NCI-H2196 (cell line): ENCODE results near the gene RFC2.
"Not testable (repeated sequence)": the region's sequence is repeated elsewhere in the genome, so short reads cannot be mapped to it uniquely, and the experiment has no call there.

Experiments
- DNase-seq: peaks from one replicate; lab custom pipeline; 2025; ENCODE audit not compliant: unreplicated experiment; lab: John Stamatoyannopoulos, UW

RFC2 gene

GRCh38 chr7:74283858-74284447 is 29.8 kb upstream of the RFC2 start:
- DNase-seq, result no peak

GRCh38 chr7:74282748-74283459 is 28.7 kb upstream of the RFC2 start:
- no peak for DNase-seq

DNA sequence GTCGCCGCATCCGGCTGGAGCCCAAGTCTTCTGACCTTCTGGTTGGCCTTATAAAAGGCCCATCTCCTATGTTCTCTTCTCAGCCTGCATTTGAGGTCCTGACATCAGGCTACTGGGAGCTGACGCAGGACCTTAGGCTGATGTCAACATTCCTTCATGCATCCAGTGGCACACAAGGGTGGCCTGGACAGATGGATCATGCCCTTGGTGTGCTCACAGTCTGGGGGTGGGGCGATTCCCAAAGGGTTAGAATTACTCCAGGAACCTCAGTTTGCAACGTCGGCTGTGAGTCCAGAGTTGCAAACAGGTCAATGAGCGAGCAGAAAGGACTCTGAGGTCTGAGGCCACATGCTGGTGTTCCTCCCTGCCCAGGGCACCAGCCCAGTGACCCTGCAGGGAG is 26.8 kb upstream of the RFC2 start:
- DNase-seq, result no peak

- no peak for DNase-seq
Measured at GRCh38 chr7:74277636-74278035, 23.4 kb upstream of the RFC2 start.

DNA sequence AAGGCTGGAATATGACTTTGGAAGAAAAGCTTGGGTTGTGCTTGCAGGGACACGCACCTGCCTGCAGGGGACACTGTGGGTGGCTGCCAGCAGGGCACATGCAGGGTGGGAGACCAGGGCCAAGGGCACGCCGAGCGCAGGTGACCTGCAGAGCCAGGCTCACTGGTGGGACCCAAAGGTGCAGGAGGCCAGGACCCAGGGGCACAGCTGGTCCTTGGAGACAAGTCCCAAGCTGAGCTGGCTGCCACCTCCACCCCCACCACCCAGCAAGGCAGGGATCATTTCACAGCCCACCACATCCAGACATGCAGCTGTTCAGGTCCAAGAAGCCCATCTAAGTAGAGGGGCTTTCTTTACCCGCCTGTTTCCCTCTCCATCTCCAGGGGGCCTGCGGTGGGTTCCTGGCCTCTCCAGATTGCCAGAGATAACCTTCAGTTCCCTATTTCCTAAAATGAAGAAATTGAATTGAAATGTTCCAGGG is 21.2 kb upstream of the RFC2 start:
- no peak for DNase-seq

GRCh38 chr7:74272305-74273038 is 18.3 kb upstream of the RFC2 start:
- DNase-seq, result no peak

DNA sequence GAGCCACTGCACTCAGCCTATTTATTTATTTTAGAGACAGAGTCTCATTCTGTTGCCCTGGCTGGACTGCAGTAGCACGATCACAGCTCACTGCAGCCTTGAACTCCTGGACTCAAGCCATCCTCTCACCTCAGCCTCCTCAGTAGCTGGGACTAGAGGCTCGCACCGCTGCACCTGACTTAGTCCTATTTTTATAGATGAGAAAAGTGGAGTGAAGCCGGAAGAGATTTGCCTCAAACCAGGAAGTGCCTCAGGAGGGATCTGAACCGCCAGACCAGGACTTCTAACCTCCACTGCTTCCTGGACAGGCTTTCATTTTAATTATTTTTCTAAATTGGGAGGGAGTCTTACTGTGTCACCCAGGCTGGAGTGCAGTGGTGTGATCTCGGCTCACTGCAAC is 17.5 kb upstream of the RFC2 start:
- DNase-seq, result no peak

GRCh38 chr7:74269757-74270277 is 15.6 kb upstream of the RFC2 start:
- DNase-seq, result peak; percentile 78

GRCh38 chr7:74267756-74268565 is 13.8 kb upstream of the RFC2 start:
- DNase-seq, result no peak

GRCh38 chr7:74266191-74266963 is 12.2 kb upstream of the RFC2 start:
- DNase-seq, result no peak

GRCh38 chr7:74263399-74264120 is 9.4 kb upstream of the RFC2 start:
- DNase-seq, result no peak

GRCh38 chr7:74262639-74263398 is 8.6 kb upstream of the RFC2 start:
- no peak for DNase-seq

GRCh38 chr7:74258639-74259038 is 4.4 kb upstream of the RFC2 start:
- no peak for DNase-seq

DNA sequence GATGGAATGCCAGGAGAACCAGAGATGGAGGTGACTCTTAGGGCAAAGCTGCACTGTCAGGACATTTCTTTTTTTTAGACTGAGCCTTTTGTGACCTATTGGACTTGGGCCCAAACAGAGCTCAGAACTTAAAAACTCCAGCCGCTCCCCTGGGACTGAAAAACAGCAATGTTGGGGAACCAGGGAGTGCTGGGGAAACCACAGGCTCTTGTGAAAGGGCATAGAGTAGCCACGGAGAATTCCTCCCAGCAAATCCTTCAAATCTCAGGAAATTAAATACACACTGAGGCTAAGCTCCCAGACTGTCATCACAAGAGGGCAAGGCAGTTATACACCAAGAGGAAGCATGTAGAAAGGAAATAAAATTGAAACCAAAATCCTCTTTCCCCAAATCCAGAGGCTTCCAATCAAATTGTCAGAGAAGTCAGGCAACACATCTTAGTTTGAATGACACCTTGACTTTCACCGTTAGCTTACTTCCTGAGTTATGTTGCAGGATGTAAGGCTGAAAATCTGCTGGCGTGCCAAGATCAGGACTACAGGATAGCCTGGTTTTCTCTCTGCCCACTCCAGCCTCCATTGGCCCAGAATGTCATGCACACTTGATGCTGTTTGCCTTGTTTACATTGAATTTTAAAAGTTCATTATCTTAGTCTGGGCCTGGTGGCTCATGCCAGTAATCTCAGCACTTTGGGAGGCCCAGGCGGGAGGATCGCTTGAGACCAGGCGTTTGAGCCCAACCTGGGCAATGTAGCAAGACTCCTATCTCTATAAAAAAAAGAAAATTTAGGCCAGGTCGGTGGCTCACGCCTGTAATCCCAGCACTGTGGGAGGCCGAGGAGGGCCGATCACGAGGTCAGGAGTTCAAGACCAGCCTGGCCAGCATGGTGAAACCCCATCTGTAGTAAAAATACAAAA is 2.6 kb upstream of the RFC2 start:
- DNase-seq, result no peak

DNA sequence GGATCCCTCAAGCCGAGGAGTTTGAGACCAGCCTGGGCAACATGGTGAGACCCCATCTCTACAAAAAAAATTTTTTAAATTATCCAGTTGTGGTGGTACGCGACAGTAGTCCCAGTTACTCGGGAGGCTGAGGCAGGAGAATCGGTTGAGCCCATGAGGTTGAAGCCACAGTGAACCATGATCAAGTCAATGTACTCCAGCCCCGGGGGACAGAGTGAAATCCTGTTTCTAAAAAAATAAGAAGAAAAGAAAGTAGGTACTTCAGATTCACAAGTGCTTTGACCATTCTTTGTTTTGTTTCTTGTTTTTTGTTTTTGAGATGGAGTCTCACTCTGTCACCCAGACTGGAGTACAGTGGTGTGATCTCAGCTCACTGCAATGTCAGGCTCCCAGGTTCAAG is 1.3 kb upstream of the RFC2 start:
- DNase-seq, result not testable (repeated sequence)

DNA sequence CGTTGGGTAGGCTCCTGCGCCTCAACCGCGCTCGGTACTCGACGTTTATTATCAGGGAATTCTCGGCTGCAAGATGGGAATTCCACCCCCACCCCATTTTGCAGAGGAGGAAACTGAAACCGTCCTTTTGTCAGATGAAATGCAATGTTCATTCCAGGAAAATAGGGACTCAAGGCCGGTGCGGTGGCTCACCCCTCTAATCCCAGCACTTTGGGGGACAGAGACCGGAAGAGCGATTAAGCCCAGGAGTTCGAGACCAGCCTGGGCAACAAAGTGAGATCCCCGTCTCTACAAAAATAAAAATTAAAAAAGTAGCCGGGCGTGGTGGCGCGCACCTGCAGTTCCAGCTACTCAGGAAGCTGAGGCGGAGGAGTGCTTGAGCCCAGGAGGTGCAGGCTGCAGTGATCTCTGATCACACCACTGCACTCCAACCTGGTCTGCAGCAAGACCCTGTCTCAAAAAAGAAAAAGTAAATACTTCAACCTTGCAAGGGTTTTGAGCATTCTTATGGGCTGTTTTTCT is 720 bp upstream of the RFC2 start:
- DNase-seq, result no peak

DNA sequence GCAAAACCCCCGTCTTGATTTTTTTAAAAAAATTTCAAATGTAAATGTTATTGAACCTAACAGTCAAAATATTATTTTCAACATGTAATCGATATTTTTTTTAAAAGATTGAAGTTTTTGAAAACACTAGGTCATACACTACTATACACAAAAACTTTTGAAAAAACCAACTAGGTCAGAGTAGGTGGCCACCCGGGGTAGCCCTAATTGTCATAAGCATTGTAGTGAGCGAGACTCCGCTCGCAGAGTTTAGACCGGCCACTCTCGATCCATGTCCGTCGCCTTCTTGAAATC is 417 bp downstream of the RFC2 start:
- no peak for DNase-seq

- no peak for DNase-seq
Measured at GRCh38 chr7:74253331-74253730, 868 bp downstream of the RFC2 start.
